Activated T-cell treated with anti-CD3 and anti-CD28 coated beads for 48 hours (primary cell): Measurements from ENCODE around the gene PSMD8.
"Not testable (repeated sequence)": the region's sequence is repeated elsewhere in the genome, so short reads cannot be mapped to it uniquely, and the experiment has no call there.

Experiments
- DNase-seq: peaks from one replicate; pipeline ENCODE4 v3.0.0-alpha.2; 2020; ENCODE audit warnings: low read depth

The PSMD8 gene

GRCh38 chr19:38411041-38411712, 36.8 kb downstream of the PSMD8 start:
- DNase-seq, result no peak

GRCh38 chr19:38411898-38412297, 37.5 kb downstream of the PSMD8 start:
- DNase-seq, result not testable (repeated sequence)

GRCh38 chr19:38412491-38412890, 38.1 kb downstream of the PSMD8 start:
- no peak for DNase-seq

GRCh38 chr19:38412961-38413360, 38.6 kb downstream of the PSMD8 start:
- DNase-seq, result no peak

GRCh38 chr19:38413416-38413815, 39.0 kb downstream of the PSMD8 start:
- DNase-seq, result no peak

- no peak for DNase-seq
Observed at GRCh38 chr19:38417146-38417543, 42.8 kb downstream of the PSMD8 start.

GRCh38 chr19:38417544-38418506, 43.5 kb downstream of the PSMD8 start:
- DNase-seq, result peak; percentile 57

GRCh38 chr19:38420935-38421334, 46.6 kb downstream of the PSMD8 start:
- no peak for DNase-seq

GRCh38 chr19:38421856-38422255, 47.5 kb downstream of the PSMD8 start:
- no peak for DNase-seq

- no peak for DNase-seq
Observed at GRCh38 chr19:38422438-38422837, 48.1 kb downstream of the PSMD8 start.

- no peak for DNase-seq
Observed at GRCh38 chr19:38424272-38424671, 49.9 kb downstream of the PSMD8 start.

GRCh38 chr19:38425222-38425809, 50.9 kb downstream of the PSMD8 start:
- no peak for DNase-seq

GRCh38 chr19:38425810-38426466, 51.6 kb downstream of the PSMD8 start, which contains the start of gene RASGRP4:
RASGRP4 (minus strand) TSS chr19:38426219; CDS start chr19:38426091, 128 bp downstream.
- DNase-seq, result peak; percentile 53

GRCh38 chr19:38427035-38427677, 52.8 kb downstream of the PSMD8 start:
- DNase-seq, result peak; percentile 31

- DNase-seq, result no peak
Observed at GRCh38 chr19:38429055-38429810, 54.9 kb downstream of the PSMD8 start.

GRCh38 chr19:38429811-38430156, 55.4 kb downstream of the PSMD8 start:
- no peak for DNase-seq

- no peak for DNase-seq
Observed at GRCh38 chr19:38430931-38431330, 56.6 kb downstream of the PSMD8 start.

- peak; percentile 57 for DNase-seq
Observed at GRCh38 chr19:38433268-38433733, 58.9 kb downstream of the PSMD8 start, which contains the start of gene RYR1. RYR1 (plus strand) TSS chr19:38433691; CDS start chr19:38433830, 139 bp downstream.
